HuH-7 (cell line): ENCODE data around the gene OR5AS1.
"Not testable (repeated sequence)": the region's sequence is repeated elsewhere in the genome, so short reads cannot be mapped to it uniquely, and the experiment has no call there.

ENCODE experiments used
- DNase-seq: peaks from one replicate; pipeline ENCODE4 v3.0.0; 2011; ENCODE audit warnings: low spot score

OR5AS1 gene

GRCh38 chr11:56027354-56027753, at the start of gene OR5AS1:
TSS of gene OR5AS1 (plus strand) at chr11:56027654. CDS start at chr11:56030419, 2,765 bp downstream.
- DNase-seq = no peak

GRCh38 chr11:55994525-55994924, 32.9 kb upstream of the OR5AS1 start, which contains the start of gene OR5F1:
TSS of gene OR5F1 (minus strand) at chr11:55994625. CDS start at chr11:55994625, 0 bp downstream.
- no peak for DNase-seq

GRCh38 chr11:56010716-56011115, 16.7 kb upstream of the OR5AS1 start:
- DNase-seq = no peak

- no peak for DNase-seq
These were observed 13.6 kb upstream of the OR5AS1 start for GRCh38 chr11:56013805-56014204.

- DNase-seq = no peak
These were observed 18.1 kb downstream of the OR5AS1 start for GRCh38 chr11:56045538-56045937.

GRCh38 chr11:56048480-56048879, 21.0 kb downstream of the OR5AS1 start:
- DNase-seq = no peak

- no peak for DNase-seq
These were observed 22.0 kb downstream of the OR5AS1 start for GRCh38 chr11:56049487-56049886.

- not testable (repeated sequence) for DNase-seq
These were observed 28.9 kb downstream of the OR5AS1 start for GRCh38 chr11:56056366-56056765.

- DNase-seq = not testable (repeated sequence)
These were observed 30.3 kb downstream of the OR5AS1 start for GRCh38 chr11:56057661-56058237.

- not testable (repeated sequence) for DNase-seq
These were observed 30.9 kb downstream of the OR5AS1 start for GRCh38 chr11:56058260-56058780.

GRCh38 chr11:56066980-56067379, 39.5 kb downstream of the OR5AS1 start:
- DNase-seq = no peak
